ENCODE results near the gene SNX25.

- TF ChIP-seq, protein P1, sequence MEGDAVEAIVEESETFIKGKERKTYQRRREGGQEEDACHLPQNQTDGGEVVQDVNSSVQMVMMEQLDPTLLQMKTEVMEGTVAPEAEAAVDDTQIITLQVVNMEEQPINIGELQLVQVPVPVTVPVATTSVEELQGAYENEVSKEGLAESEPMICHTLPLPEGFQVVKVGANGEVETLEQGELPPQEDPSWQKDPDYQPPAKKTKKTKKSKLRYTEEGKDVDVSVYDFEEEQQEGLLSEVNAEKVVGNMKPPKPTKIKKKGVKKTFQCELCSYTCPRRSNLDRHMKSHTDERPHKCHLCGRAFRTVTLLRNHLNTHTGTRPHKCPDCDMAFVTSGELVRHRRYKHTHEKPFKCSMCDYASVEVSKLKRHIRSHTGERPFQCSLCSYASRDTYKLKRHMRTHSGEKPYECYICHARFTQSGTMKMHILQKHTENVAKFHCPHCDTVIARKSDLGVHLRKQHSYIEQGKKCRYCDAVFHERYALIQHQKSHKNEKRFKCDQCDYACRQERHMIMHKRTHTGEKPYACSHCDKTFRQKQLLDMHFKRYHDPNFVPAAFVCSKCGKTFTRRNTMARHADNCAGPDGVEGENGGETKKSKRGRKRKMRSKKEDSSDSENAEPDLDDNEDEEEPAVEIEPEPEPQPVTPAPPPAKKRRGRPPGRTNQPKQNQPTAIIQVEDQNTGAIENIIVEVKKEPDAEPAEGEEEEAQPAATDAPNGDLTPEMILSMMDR (IDR thresholded peaks at IDR 0.05), result no peak
- TF ChIP-seq POLR2AphosphoS5 (IDR thresholded peaks at IDR 0.05), result no peak
- TF ChIP-seq POLR2A (IDR thresholded peaks at IDR 0.05), result no peak
- no peak for TF ChIP-seq EP300 (IDR thresholded peaks at IDR 0.05)
Measured at GRCh38 chr4:185225940-185226339, 16.5 kb downstream of the SNX25 start.

All from stomach (tissue), 4 donors.